Left kidney (tissue), 2 donors: Measurements from ENCODE around the gene FHIP1A. TPM values are rescaled to one million over a fixed set of nuclear protein-coding genes. Genes with fewer than 3 reads are reported as not detected.

Source experiments
- DNase-seq: peaks from one replicate; pipeline ENCODE4 v3.0.0-alpha.2; 2013
- polyA plus RNA-seq: library from polyadenylated mRNA; unstranded; fragments of 120-200 nt; gene quantifications from one replicate; pipeline ENCODE4 v1.2.1, GENCODE V29; 2013; ENCODE audit not compliant: insufficient read length

FHIP1A gene
- polyA plus RNA-seq, 1 donor, result 6.7 TPM

GRCh38 chr4:151417766-151418376 lies 8.9 kb downstream of the FHIP1A start:
- no peak for DNase-seq

- DNase-seq, result no peak
Measured at GRCh38 chr4:151418385-151418784, 9.4 kb downstream of the FHIP1A start.

- no peak for DNase-seq
Measured at GRCh38 chr4:151418856-151419255, 9.9 kb downstream of the FHIP1A start.

- DNase-seq, result no peak
Measured at GRCh38 chr4:151420250-151420807, 11.4 kb downstream of the FHIP1A start.

- no peak for DNase-seq
Measured at GRCh38 chr4:151422854-151423253, 13.9 kb downstream of the FHIP1A start.

- DNase-seq, result no peak
Measured at GRCh38 chr4:151426513-151426912, 17.5 kb downstream of the FHIP1A start.

- DNase-seq, result no peak
Measured at GRCh38 chr4:151427266-151427665, 18.3 kb downstream of the FHIP1A start.

- DNase-seq, result no peak
Measured at GRCh38 chr4:151428346-151428745, 19.4 kb downstream of the FHIP1A start.

GRCh38 chr4:151429957-151430570 lies 21.1 kb downstream of the FHIP1A start:
- no peak for DNase-seq

GRCh38 chr4:151430740-151431457 lies 21.9 kb downstream of the FHIP1A start:
- DNase-seq, result no peak

GRCh38 chr4:151431728-151432127 lies 22.8 kb downstream of the FHIP1A start:
- DNase-seq, result no peak

- DNase-seq, result no peak
Measured at GRCh38 chr4:151432654-151433053, 23.7 kb downstream of the FHIP1A start.

GRCh38 chr4:151434183-151434860 lies 25.3 kb downstream of the FHIP1A start:
- no peak for DNase-seq

- no peak for DNase-seq
Measured at GRCh38 chr4:151436093-151436518, 27.1 kb downstream of the FHIP1A start.

GRCh38 chr4:151437505-151437904 lies 28.5 kb downstream of the FHIP1A start:
- DNase-seq, result no peak

GRCh38 chr4:151438154-151438553 lies 29.2 kb downstream of the FHIP1A start:
- no peak for DNase-seq

GRCh38 chr4:151439320-151439719 lies 30.3 kb downstream of the FHIP1A start:
- DNase-seq, result no peak

GRCh38 chr4:151442002-151442401 lies 33.0 kb downstream of the FHIP1A start:
- no peak for DNase-seq

- DNase-seq, result no peak
Measured at GRCh38 chr4:151443247-151443646, 34.3 kb downstream of the FHIP1A start.

GRCh38 chr4:151443752-151444151 lies 34.8 kb downstream of the FHIP1A start:
- DNase-seq, result no peak

GRCh38 chr4:151446208-151446607 lies 37.2 kb downstream of the FHIP1A start:
- DNase-seq, result no peak

- no peak for DNase-seq
Measured at GRCh38 chr4:151454513-151454912, 45.5 kb downstream of the FHIP1A start.

GRCh38 chr4:151455212-151455611 lies 46.2 kb downstream of the FHIP1A start:
- DNase-seq, result no peak
